GM12878 (cell line): ENCODE measurements around the gene RAP1B. TPM values are rescaled to one million over a fixed set of nuclear protein-coding genes. Genes with fewer than 3 reads are reported as not detected.

Source experiments
- ATAC-seq: fragments of 200-7000 bp; cut with Tn5 transposase; 3 replicates; pipeline ENCODE4 v1.9.1; 2020; ENCODE audit warnings: mild to moderate bottlenecking, moderate library complexity
- BruUV-seq: library from RNA; stranded (reverse); fragments of 400-500 nt; replicated peaks from 2 replicates; lab custom pipeline; 2021; lab: Mats Ljungman, UMichigan
- CTCF ChIA-PET: fragments of 300-600 bp; sonication (Branson Sonifier 250); formaldehyde crosslinking; extraction: SDS; loops from one replicate; lab custom pipeline; 2021; ENCODE audit warnings: inconsistent platforms; lab: Yijun Ruan, JAX
- POLR2A ChIA-PET: fragments of 350-600 bp; formaldehyde crosslinking; extraction: SDS; loops from one replicate; lab custom pipeline; 2021; ENCODE audit warnings: inconsistent platforms; lab: Charles Lee
- RAD21 ChIA-PET: fragments of 300-600 bp; sonication (Branson Sonifier 250); formaldehyde crosslinking; loops from one replicate; lab custom pipeline; 2023; ENCODE audit warnings: antibody characterized with exemption; ENCODE audit not compliant: unreplicated experiment; lab: Charles Lee
- SMC1A ChIA-PET: fragments of 300-600 bp; sonication (Branson Sonifier 250); formaldehyde crosslinking; loops from one replicate; lab custom pipeline; 2023; ENCODE audit not compliant: unreplicated experiment, uncharacterized antibody; lab: Charles Lee
- DNase-seq: peaks from one replicate; pipeline ENCODE4 v3.0.0-alpha.2; 2011; ENCODE audit warnings: low read depth, low spot score
- FAIRE-seq: peaks from 3 replicates; lab custom pipeline; 2011; peaks lifted over from hg19 to GRCh38; lab: Jason Lieb, UNC
- H2AFZ ChIP-seq: 2 replicates; pipeline ENCODE4 v1.6.0; 2011; ENCODE audit warnings: low read depth, low read length, control low read depth; ENCODE audit not compliant: control insufficient read depth
- H3K27ac ChIP-seq: 2 replicates; pipeline ENCODE4 v1.5.1; 2011; ENCODE audit warnings: control low read depth; ENCODE audit not compliant: control insufficient read depth, insufficient read depth
- H3K27me3 ChIP-seq, 2 experiments: replicated peaks in 1 of 2; 2 replicates each; pipeline versions ENCODE4 v1.6.0 to v1.6.1; 2011; ENCODE audit warnings: low read length in 1 of 2; ENCODE audit not compliant: control insufficient read depth in 2 of 2, insufficient read depth in 2 of 2
- H3K36me3 ChIP-seq, 2 experiments: 2 replicates each; pipeline ENCODE4 v1.5.1; 2011; ENCODE audit warnings: low read length in 1 of 2; ENCODE audit not compliant: control insufficient read depth in 2 of 2, insufficient read depth in 2 of 2
- H3K4me1 ChIP-seq: 2 replicates; pipeline ENCODE4 v1.6.1; 2011; ENCODE audit warnings: mild to moderate bottlenecking, low read length, moderate library complexity, mixed read lengths; ENCODE audit not compliant: control insufficient read depth, insufficient read depth
- H3K4me2 ChIP-seq: 2 replicates; pipeline ENCODE4 v1.6.0; 2011; ENCODE audit warnings: control low read depth; ENCODE audit not compliant: control insufficient read depth, insufficient read depth
- H3K4me3 ChIP-seq: fragments of 200-600 bp; sonication (generic); 2 replicates; pipeline ENCODE4 v1.5.1; 2016
- H3K79me2 ChIP-seq: 2 replicates; pipeline ENCODE4 v1.6.0; 2011; ENCODE audit warnings: low read length; ENCODE audit not compliant: control insufficient read depth, insufficient read depth
- H3K9ac ChIP-seq: 2 replicates; pipeline ENCODE4 v1.8.0; 2011; ENCODE audit warnings: low read length, control low read depth, mixed read lengths; ENCODE audit not compliant: control insufficient read depth, insufficient read depth
- H3K9me3 ChIP-seq: replicated peaks from 3 replicates; pipeline ENCODE4 v1.5.1; 2011; ENCODE audit warnings: mild to moderate bottlenecking, low read length; ENCODE audit not compliant: control insufficient read depth, insufficient read depth
- H4K20me1 ChIP-seq: 2 replicates; pipeline ENCODE4 v1.6.0; 2011; ENCODE audit not compliant: control insufficient read depth, insufficient read depth
- BCL3 ChIP-seq: IDR thresholded peaks from 2 replicates; pipeline ENCODE4 v1.6.1; 2011; ENCODE audit warnings: borderline replicate concordance, low read depth, mild to moderate bottlenecking, moderate library complexity, low read length; ENCODE audit not compliant: insufficient read depth, poor library complexity, severe bottlenecking
- E2F8 ChIP-seq: fragments of 450-650 bp; IDR thresholded peaks from 2 replicates; pipeline ENCODE4 v1.6.1; 2018; ENCODE audit warnings: mild to moderate bottlenecking, low read depth, moderate library complexity; ENCODE audit not compliant: partially characterized antibody
- EED ChIP-seq: sonication (generic); IDR thresholded peaks from 2 replicates; pipeline ENCODE4 v1.6.1; 2016; ENCODE audit warnings: antibody characterized with exemption, low read depth
- FOS ChIP-seq: IDR thresholded peaks from 3 replicates; pipeline ENCODE4 v1.6.1; 2011; ENCODE audit warnings: borderline replicate concordance; ENCODE audit not compliant: insufficient read length; ENCODE audit errors: extremely low read depth
- HDAC6 ChIP-seq: fragments of 200-600 bp; sonication (generic); IDR thresholded peaks from one replicate; pipeline ENCODE4 v1.8.0; 2017; ENCODE audit warnings: antibody characterized with exemption; ENCODE audit not compliant: unreplicated experiment
- MTA2 ChIP-seq: fragments of 450-650 bp; IDR thresholded peaks from 2 replicates; pipeline ENCODE4 v1.6.1; 2016; ENCODE audit warnings: low read depth, mild to moderate bottlenecking, moderate library complexity
- NBN ChIP-seq: fragments of 450-650 bp; IDR thresholded peaks from 2 replicates; pipeline ENCODE4 v1.6.1; 2016
- PBX3 ChIP-seq: IDR thresholded peaks from 2 replicates; pipeline ENCODE4 v1.6.1; 2011; ENCODE audit warnings: mild to moderate bottlenecking, low read depth, low read length, moderate library complexity; ENCODE audit not compliant: insufficient replicate concordance
- PKNOX1 ChIP-seq: fragments of 450-650 bp; IDR thresholded peaks from 2 replicates; pipeline ENCODE4 v1.6.1; 2016; ENCODE audit warnings: mild to moderate bottlenecking
- POLR2A ChIP-seq: IDR thresholded peaks from 2 replicates; pipeline ENCODE4 v1.6.1; 2011; ENCODE audit warnings: low read depth, mild to moderate bottlenecking, low read length
- POLR2AphosphoS2 ChIP-seq: IDR thresholded peaks from 2 replicates; pipeline ENCODE4 v1.6.1; 2011; ENCODE audit warnings: low read depth, mild to moderate bottlenecking, low read length, improper control_type of control experiment, moderate library complexity
- REST ChIP-seq: IDR thresholded peaks from 2 replicates; pipeline ENCODE4 v1.6.1; 2012; ENCODE audit warnings: mild to moderate bottlenecking, low read depth, low read length
- YBX1 ChIP-seq: fragments of 450-650 bp; IDR thresholded peaks from 2 replicates; pipeline ENCODE4 v1.6.1; 2016; ENCODE audit warnings: antibody characterized with exemption
- WGBS: methylation state at CpG from one replicate; pipeline ENCODE4 v1.1.6; 2016; ENCODE audit warnings: low lambda C conversion rate; ENCODE audit not compliant: insufficient replicate concordance, insufficient coverage; ENCODE audit errors: missing lambda C conversion rate; 5-methylcytosine and 5-hydroxymethylcytosine counted together
- in situ Hi-C: fragments of 300-500 bp; cut with MboI; formaldehyde crosslinking; loops from 9 replicates; pipeline ENCODE4 v1.14.3; 2018; ENCODE audit warnings: mixed read lengths
- intact Hi-C: fragments of 100-400 bp; cut with micrococcal nuclease; formaldehyde crosslinking; loops from one replicate; pipeline ENCODE4 v1.14.2; 2022; ENCODE audit not compliant: unreplicated experiment
- polyA plus RNA-seq, 11 experiments: library from polyadenylated mRNA; depleted of rRNA in 4 of 11; unstranded in 6 of 11; stranded (reverse) in 5 of 11; fragments of >200 nt; fragmentation: Nextera tagmentation in 4 of 11; fragmentation: Illumina TruSeq in 1 of 11; extraction: Ambion mirVana in 4 of 11; extraction: Trizol in 1 of 11; gene quantifications; 1 replicate in 1 of 11; 2 replicates in 10 of 11; pipeline versions ENCODE4 v1.2.1 to v1.2.3, GENCODE V29; 2011 to 2016; ENCODE audit warnings: inconsistent platforms in 2 of 11, missing spikeins in 2 of 11, low read depth in 1 of 11
- total RNA-seq, 4 experiments: library from RNA; depleted of rRNA in 3 of 4; stranded (reverse); fragments of >200 nt in 3 of 4; fragmentation: Illumina TruSeq in 1 of 4; extraction: Trizol in 1 of 4; gene quantifications; 2 replicates each; pipeline versions ENCODE4 v1.2.1 to v1.2.3, GENCODE V29; 2013 to 2021

RAP1B gene
- total and polyA plus RNA-seq, 10 of the 15 experiments (the other 5 are each of a cell fraction or from before 2014, with no cell fraction given), result 88.9 to 219 (median 127) TPM

- TF ChIP-seq YBX1, result no peak
Measured at GRCh38 chr12:68646484-68646883, 35.8 kb downstream of the RAP1B start (continued).

- Histone ChIP-seq H3K27ac (no peak overlapping the region), H3K9me3 (no peaks in the 10 kb centered on the region), H3K27me3 (no peaks in the 10 kb centered on the region), H3K79me2 (peaks cover 59% of the 10 kb centered on the region), H3K4me3 (no peak overlapping the region), H2AFZ (no peak overlapping the region), H3K9ac (no peak overlapping the region), H3K36me3 (peaks cover 0 to 28% of the 10 kb centered on the region in 2 experiments; a peak in 3 of 4 replicates), H3K4me1 (peaks cover 4% of the 10 kb centered on the region; the same call in 1 of the 2 replicates), H4K20me1 (peaks cover 3% of the 10 kb centered on the region; the same call in 1 of the 2 replicates), H3K4me2 (no peak overlapping the region)
- ChIA-PET SMC1A (no interaction called here), CTCF (no interaction called here), RAD21 (no interaction called here), POLR2A (interaction anchor here (0.5 to 1.2 kb wide), 4 partner anchors 21 to 404 kb away, joined by 3 to 5 read pairs (median 4); no protein-coding TSS in a partner anchor)
- in situ Hi-C loops (no loop called here), intact Hi-C loops (no loop called here)
- no peak for ATAC-seq
- 100% methylated on average over 1 of the region's 1 CpG for WGBS
- DNase-seq, result no peak
- no TSS peak for BruUV-seq
- no peak for FAIRE-seq
- no peak for TF ChIP-seq E2F8
- no peak for TF ChIP-seq HDAC6
- TF ChIP-seq POLR2AphosphoS2, result no peak
- peak; percentile 51 for TF ChIP-seq PBX3
- no peak for TF ChIP-seq MTA2
- no peak for TF ChIP-seq POLR2A
- TF ChIP-seq FOS, result no peak
- no peak for TF ChIP-seq EED
- no peak for TF ChIP-seq BCL3
- TF ChIP-seq REST, result no peak
- TF ChIP-seq PKNOX1, result peak; percentile 80
- TF ChIP-seq NBN, result no peak
Measured at GRCh38 chr12:68647507-68647906, 36.8 kb downstream of the RAP1B start.
